Subcutaneous adipose tissue (tissue), 4 donors: Measurements from ENCODE around the gene RTP3. TPM values are rescaled to one million over a fixed set of nuclear protein-coding genes. Genes with fewer than 3 reads are reported as not detected.

Experiments used
- CTCF ChIP-seq: fragments of 450-650 bp; IDR thresholded peaks from one replicate; pipeline ENCODE4 v1.5.1; 2016; ENCODE audit warnings: low read depth, mild to moderate bottlenecking, control low read depth, antibody characterized with exemption, moderate library complexity
- total RNA-seq, 4 donors: library from RNA; depleted of rRNA; stranded (reverse); fragments of >200 nt; gene quantifications; one replicate each; pipeline ENCODE4 v1.1.0, GENCODE V29; 2016

The RTP3 gene
- total RNA-seq = not detected

DNA sequence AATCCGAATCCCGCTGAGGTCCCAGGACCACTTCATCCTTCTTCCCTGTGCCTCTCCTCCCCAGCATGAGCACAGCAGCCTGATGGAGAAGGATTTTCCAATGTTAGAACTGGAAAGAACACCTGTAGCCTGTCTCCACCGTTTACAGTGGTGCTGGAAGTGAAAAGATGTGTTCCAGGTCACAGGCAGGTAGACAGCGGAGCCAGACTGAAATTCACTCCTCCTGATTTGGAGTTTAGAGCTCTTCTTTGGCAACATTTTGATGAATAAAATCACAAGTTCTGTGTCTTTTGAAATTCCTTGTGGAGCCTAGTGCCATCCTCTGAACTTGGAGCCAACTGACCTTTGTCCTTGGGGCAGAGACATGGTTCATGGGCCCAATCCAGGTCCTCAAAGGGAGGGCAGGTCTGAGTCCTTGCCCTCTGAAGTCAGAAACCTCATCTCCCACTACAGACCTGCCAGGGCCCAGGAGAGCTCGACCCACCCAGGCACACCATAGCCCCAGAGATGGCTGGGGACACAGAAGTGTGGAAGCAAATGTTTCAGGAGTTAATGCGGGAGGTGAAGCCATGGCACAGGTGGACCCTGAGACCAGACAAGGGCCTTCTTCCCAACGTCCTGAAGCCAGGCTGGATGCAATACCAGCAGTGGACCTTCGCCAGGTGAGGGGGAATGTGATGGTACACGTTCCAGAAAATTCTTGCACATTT is at the start of gene RTP3:
RTP3 (plus strand) TSS at position 421 of the 710 bp plus-strand sequence; CDS start at position 508, 87 bp downstream.
- TF ChIP-seq CTCF = no peak

DNA sequence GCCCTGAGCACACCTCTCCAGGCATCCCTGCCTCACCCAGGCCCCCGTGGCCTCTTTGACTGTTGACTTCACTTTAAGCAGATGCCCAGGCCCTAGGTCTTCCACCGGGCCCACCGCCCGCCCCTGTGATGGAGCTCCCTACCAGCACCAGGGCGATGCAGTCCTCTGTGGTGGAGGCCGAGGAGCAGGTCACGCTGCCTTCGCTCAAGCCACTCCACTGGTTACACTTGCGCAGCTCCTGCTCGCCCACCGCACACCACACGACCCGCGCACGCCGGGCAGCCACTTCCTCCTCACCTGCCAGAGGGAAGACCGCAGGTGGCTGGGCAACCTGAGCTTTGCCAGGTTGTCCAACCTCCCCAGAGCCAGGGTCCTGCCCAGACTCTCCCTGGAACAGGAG is 49.1 kb upstream of the RTP3 start:
- no peak for TF ChIP-seq CTCF

GRCh38 chr3:46449755-46450552 is 47.8 kb upstream of the RTP3 start:
- no peak for TF ChIP-seq CTCF

DNA sequence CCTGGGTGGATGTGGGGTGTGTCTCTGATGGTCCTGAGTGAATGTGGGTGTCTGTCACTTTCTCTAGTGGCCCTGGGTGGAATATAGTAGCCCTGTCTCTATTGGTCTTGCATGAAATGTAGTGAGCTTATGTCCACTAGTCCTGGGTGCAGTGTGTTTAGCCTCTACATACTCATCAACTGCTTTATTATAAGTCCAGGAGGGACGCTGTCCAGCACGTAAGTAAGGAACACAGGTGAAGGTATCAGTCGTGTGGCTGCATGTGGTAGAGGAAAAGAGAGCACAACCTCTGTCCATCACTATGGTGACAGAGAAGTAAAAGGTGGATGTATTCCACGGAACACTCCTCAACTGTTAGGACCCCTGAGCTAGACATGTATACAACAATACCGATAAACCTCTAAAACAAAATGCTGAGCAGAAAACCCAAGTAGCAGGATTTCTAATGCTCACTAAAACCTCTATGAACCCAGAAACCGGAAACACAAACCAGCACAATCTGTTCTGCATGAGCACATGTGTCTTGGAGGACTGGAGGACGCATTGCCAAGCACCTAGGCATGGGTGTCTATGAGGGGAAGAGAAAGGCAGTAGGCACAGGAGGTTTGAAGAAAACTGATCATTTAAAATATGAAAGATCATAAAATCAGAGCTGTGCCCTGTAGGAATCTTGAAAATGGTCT is 44.1 kb upstream of the RTP3 start:
- TF ChIP-seq CTCF = no peak

- no peak for TF ChIP-seq CTCF
Measured at GRCh38 chr3:46454209-46454595, 43.6 kb upstream of the RTP3 start.

GRCh38 chr3:46454606-46455005 is 43.2 kb upstream of the RTP3 start:
- no peak for TF ChIP-seq CTCF
